K562 (cell line): ENCODE data around the gene MICAL1. TPM values are rescaled to one million over a fixed set of nuclear protein-coding genes. Genes with fewer than 3 reads are reported as not detected.

Source experiments
- E4F1 ChIP-seq: fragments of 250-450 bp; sonication (Bioruptor Pico); IDR thresholded peaks from 2 replicates; pipeline ENCODE4 v1.5.0; 2021; ENCODE audit warnings: mild to moderate bottlenecking, borderline replicate concordance
- MAZ ChIP-seq, 2 experiments: fragments of 450-650 bp in 1 of 2; sonication (generic) in 1 of 2; formaldehyde crosslinking; IDR thresholded peaks in 1 of 2; conservative IDR thresholded peaks in 1 of 2; 2 replicates each; pipeline versions ENCODE4 v1.4.0 to v1.5.0; 2020; ENCODE audit warnings: mild to moderate bottlenecking in 1 of 2, missing genetic modification reagents in 1 of 2
- OTX1 ChIP-seq: fragments of 450-650 bp; formaldehyde crosslinking; IDR thresholded peaks from 2 replicates; pipeline ENCODE4 v1.4.0; 2022; ENCODE audit warnings: mild to moderate bottlenecking
- ZBTB40 ChIP-seq, 2 experiments: fragments of 450-650 bp in 1 of 2; sonication (generic) in 1 of 2; formaldehyde crosslinking in 1 of 2; IDR thresholded peaks; 2 replicates each; pipeline versions ENCODE4 v1.7.1 to v1.9.0; 2016 to 2022; ENCODE audit warnings: inconsistent platforms in 1 of 2, mild to moderate bottlenecking in 1 of 2, missing genetic modification reagents in 1 of 2
- ZFP30 ChIP-seq: fragments of 250-450 bp; sonication (Bioruptor Pico); IDR thresholded peaks from 2 replicates; pipeline ENCODE4 v1.8.0; 2022; ENCODE audit warnings: moderate library complexity, mild to moderate bottlenecking, inconsistent platforms, borderline replicate concordance
- ZNF143 ChIP-seq: sonication (generic); formaldehyde crosslinking; IDR thresholded peaks from 2 replicates; pipeline ENCODE4 v1.9.0; 2022; ENCODE audit warnings: mild to moderate bottlenecking, missing genetic modification reagents
- polyA plus RNA-seq, 8 experiments: library from polyadenylated mRNA; depleted of rRNA in 4 of 8; stranded (reverse) in 5 of 8; unstranded in 3 of 8; fragments of >200 nt; fragmentation: Nextera tagmentation in 2 of 8; fragmentation: Illumina TruSeq in 1 of 8; extraction: Ambion mirVana in 2 of 8; extraction: Trizol in 1 of 8; gene quantifications; 2 replicates each; pipeline versions ENCODE4 v1.2.1 to v1.2.3, GENCODE V29; 2011 to 2014; ENCODE audit warnings: inconsistent platforms in 1 of 8, missing spikeins in 1 of 8
- total RNA-seq, 7 experiments: library from RNA; depleted of rRNA in 6 of 7; stranded (reverse); fragments of >200 nt in 6 of 7; fragmentation: Illumina TruSeq in 2 of 7; extraction: Trizol in 2 of 7; gene quantifications; 2 replicates each; pipeline versions ENCODE4 v1.2.1 to v1.2.3, GENCODE V29; 2011 to 2021; ENCODE audit warnings: low replicate concordance in 1 of 7
- TF ChIP-seq, protein P1 (sequence below): fragments of 250-450 bp; sonication (Bioruptor Pico); IDR thresholded peaks from 2 replicates; pipeline ENCODE4 v1.8.0; 2021; ENCODE audit warnings: moderate library complexity, mild to moderate bottlenecking, inconsistent platforms
- TF ChIP-seq, protein P2 (sequence below): fragments of 200-800 bp; sonication (Bioruptor generic); IDR thresholded peaks from 2 replicates; pipeline ENCODE4 v1.6.1; 2016; ENCODE audit warnings: missing genetic modification characterization, missing compliant biosample characterization

The MICAL1 gene
- total and polyA plus RNA-seq, 9 of the 15 experiments (the other 6 are each of a cell fraction or from before 2014, with no cell fraction given): 0.07 to 15.2 (median 7.0) TPM

DNA sequence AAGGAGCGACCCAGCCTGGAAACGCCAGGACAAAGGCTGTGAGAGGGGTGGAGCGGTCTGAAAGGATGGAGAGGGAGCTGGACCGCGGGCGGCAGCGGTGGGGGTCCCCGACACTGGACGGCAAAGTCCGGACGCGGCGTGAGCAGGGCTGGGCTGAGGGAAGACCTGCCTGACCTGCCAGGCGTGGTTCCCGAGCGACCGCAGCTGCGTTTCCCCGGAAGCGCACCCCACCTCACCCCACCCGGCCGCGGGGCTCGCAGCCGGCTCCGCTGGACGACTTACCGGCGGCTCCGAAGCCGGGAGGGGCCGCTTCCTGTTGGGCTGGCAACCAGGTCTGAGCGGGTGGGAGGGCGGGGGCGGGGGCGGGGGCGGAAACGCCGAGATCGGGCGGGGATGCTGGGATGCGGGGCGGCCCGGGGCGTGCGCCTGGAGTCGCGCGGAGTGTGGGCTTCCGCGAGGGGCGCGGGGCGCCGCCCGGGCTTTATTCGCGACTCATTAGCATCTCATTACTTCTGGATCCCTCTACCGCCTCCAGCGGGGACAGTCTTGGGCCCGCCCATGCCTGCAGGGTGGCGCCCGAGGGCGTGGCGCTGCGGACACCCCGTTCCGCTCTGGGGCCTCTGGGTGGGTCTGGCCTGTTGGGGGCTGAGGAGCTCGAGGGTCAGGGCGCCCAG is at the start of gene MICAL1 (continued):
- peak; percentile 59 for TF ChIP-seq ZBTB40 (IDR thresholded peaks at IDR 0.05)
- no peak for TF ChIP-seq ZBTB40 (CRISPR knock-in tag; IDR thresholded peaks at IDR 0.05)
- TF ChIP-seq OTX1 (CRISPR knock-in tag): no peak
- TF ChIP-seq, protein P1, sequence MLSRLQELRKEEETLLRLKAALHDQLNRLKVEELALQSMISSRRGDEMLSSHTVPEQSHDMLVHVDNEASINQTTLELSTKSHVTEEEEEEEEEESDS (CRISPR knock-in tag): no peak
- no peak; the same call in 1 of the 2 replicates for TF ChIP-seq ZNF143 (CRISPR knock-in tag)
- TF ChIP-seq MAZ (CRISPR knock-in tag; conservative IDR thresholded peaks at IDR 0.05 in 1 of 2, IDR thresholded peaks at IDR 0.05 in 1 of 2): peak; percentile 51 to 55; a peak in 3 of 4 replicates
- no peak for TF ChIP-seq E4F1 (CRISPR knock-in tag)
- no peak for TF ChIP-seq ZFP30 (CRISPR knock-in tag)
- TF ChIP-seq, protein P2, sequence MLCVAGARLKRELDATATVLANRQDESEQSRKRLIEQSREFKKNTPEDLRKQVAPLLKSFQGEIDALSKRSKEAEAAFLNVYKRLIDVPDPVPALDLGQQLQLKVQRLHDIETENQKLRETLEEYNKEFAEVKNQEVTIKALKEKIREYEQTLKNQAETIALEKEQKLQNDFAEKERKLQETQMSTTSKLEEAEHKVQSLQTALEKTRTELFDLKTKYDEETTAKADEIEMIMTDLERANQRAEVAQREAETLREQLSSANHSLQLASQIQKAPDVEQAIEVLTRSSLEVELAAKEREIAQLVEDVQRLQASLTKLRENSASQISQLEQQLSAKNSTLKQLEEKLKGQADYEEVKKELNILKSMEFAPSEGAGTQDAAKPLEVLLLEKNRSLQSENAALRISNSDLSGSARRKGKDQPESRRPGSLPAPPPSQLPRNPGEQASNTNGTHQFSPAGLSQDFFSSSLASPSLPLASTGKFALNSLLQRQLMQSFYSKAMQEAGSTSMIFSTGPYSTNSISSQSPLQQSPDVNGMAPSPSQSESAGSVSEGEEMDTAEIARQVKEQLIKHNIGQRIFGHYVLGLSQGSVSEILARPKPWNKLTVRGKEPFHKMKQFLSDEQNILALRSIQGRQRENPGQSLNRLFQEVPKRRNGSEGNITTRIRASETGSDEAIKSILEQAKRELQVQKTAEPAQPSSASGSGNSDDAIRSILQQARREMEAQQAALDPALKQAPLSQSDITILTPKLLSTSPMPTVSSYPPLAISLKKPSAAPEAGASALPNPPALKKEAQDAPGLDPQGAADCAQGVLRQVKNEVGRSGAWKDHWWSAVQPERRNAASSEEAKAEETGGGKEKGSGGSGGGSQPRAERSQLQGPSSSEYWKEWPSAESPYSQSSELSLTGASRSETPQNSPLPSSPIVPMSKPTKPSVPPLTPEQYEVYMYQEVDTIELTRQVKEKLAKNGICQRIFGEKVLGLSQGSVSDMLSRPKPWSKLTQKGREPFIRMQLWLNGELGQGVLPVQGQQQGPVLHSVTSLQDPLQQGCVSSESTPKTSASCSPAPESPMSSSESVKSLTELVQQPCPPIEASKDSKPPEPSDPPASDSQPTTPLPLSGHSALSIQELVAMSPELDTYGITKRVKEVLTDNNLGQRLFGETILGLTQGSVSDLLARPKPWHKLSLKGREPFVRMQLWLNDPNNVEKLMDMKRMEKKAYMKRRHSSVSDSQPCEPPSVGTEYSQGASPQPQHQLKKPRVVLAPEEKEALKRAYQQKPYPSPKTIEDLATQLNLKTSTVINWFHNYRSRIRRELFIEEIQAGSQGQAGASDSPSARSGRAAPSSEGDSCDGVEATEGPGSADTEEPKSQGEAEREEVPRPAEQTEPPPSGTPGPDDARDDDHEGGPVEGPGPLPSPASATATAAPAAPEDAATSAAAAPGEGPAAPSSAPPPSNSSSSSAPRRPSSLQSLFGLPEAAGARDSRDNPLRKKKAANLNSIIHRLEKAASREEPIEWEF: no peak
